Ishikawa (cell line): ENCODE data around the gene TSPAN15.

ENCODE experiments used
- NFIC ChIP-seq: IDR thresholded peaks from 2 replicates; pipeline ENCODE4 v1.6.1; 2012
- TCF12 ChIP-seq: IDR thresholded peaks from 2 replicates; pipeline ENCODE4 v1.6.1; 2012; ENCODE audit warnings: low read depth

- TF ChIP-seq NFIC (no peak), TCF12 (no peak)
These were observed 65.5 kb downstream of the TSPAN15 start for GRCh38 chr10:69516796-69517195.
